Measurements from ENCODE around the gene EEF1AKMT1. TPM values are rescaled to one million over a fixed set of nuclear protein-coding genes. Genes with fewer than 3 reads are reported as not detected.

The EEF1AKMT1 gene
- total RNA-seq, 1 experiment from 2014 or later, result 6.1 TPM

- H3K9me3 ChIP-seq (ENCODE audit: control insufficient read depth, low read depth, low read length), result no peaks in the 10 kb centered on the region
- H3K23me2 ChIP-seq (ENCODE audit: insufficient read length, low read depth, low read length, poor library complexity, severe bottlenecking), result no peaks in the 10 kb centered on the region
- H3K79me2 ChIP-seq (ENCODE audit: insufficient read depth, low read length), result no peaks in the 10 kb centered on the region
- Mint-ChIP-seq H3K27ac (no peak overlapping the region), H3K9me3 (no peaks in the 10 kb centered on the region), H3K36me3 (ENCODE audit: insufficient read depth in 1 of 3, low read depth in 3 of 3) (peaks cover 0 to 17% (median 16%) of the 10 kb centered on the region in 3 experiments; a peak in 5 of 7 replicates), H3K4me1 (peaks cover 0 to 3% of the 10 kb centered on the region in 2 experiments; a peak in 1 of 4 replicates), H3K4me3 (no peak overlapping the region), H3K27me3 (ENCODE audit: low read depth) (no peaks in the 10 kb centered on the region)
- H3K56ac ChIP-seq (ENCODE audit: insufficient read length, low read depth, low read length), result no peak overlapping the region
- TF ChIP-seq CTCF (conservative IDR thresholded peaks at IDR 0.05), result no peak
- no peak overlapping the region for H2BK12ac ChIP-seq (ENCODE audit: insufficient read length, low read depth, low read length)
- H4K20me1 ChIP-seq (ENCODE audit: control insufficient read depth, insufficient read depth, insufficient read length), result no peaks in the 10 kb centered on the region
- no peak overlapping the region for H3K9ac ChIP-seq (ENCODE audit: extremely low read depth, insufficient read length, low read length)
- H4K5ac ChIP-seq (ENCODE audit: insufficient read length, low read depth, low read length), result no peak overlapping the region
- H3K14ac ChIP-seq (ENCODE audit: insufficient read depth, low read length), result no peak overlapping the region
- no peak overlapping the region for H2AFZ ChIP-seq (ENCODE audit: low read length)
- no peaks in the 10 kb centered on the region for H3K4me1 ChIP-seq (ENCODE audit: insufficient read depth, low read length)
- H4K8ac ChIP-seq (replicated peaks; ENCODE audit: insufficient read length, low read depth, low read length), result no peak overlapping the region
- H3K18ac ChIP-seq (ENCODE audit: insufficient read length, low read depth, low read length), result no peak overlapping the region
- no peak overlapping the region for H3T11ph ChIP-seq (ENCODE audit: low read length)
- WGBS (ENCODE audit: extremely low coverage, insufficient read length, low lambda C conversion rate), result no CpG with 5 or more reads among the region's 1 CpG
- H2BK120ac ChIP-seq (ENCODE audit: low read depth, low read length, poor library complexity, severe bottlenecking), result no peak overlapping the region
- no peak overlapping the region for H3K27ac ChIP-seq (ENCODE audit: insufficient read length, low read depth, low read length)
- no peak overlapping the region for H3K4me2 ChIP-seq (ENCODE audit: insufficient read depth, insufficient read length, low read length)
- no peak overlapping the region for H3K23ac ChIP-seq (ENCODE audit: insufficient read length, low read depth, low read length)
- DNase-seq, result no peak
- H3K79me1 ChIP-seq (ENCODE audit: insufficient read depth, low read depth, low read length, poor library complexity, severe bottlenecking), result no peaks in the 10 kb centered on the region
- no peak overlapping the region for H3K4ac ChIP-seq (ENCODE audit: low read depth, low read length)
- H2BK20ac ChIP-seq (ENCODE audit: low read depth, low read length, poor library complexity, severe bottlenecking), result no peak overlapping the region
- H2BK15ac ChIP-seq (ENCODE audit: low read depth, low read length), result no peak overlapping the region
- H3K27me3 ChIP-seq (ENCODE audit: insufficient read depth, low read length), result no peaks in the 10 kb centered on the region
- no peak overlapping the region for H2AK5ac ChIP-seq (ENCODE audit: insufficient read length, low read length)
- H2BK5ac ChIP-seq (ENCODE audit: insufficient read length, low read length), result no peak overlapping the region
- H4K91ac ChIP-seq (ENCODE audit: insufficient read length, low read depth, low read length), result no peak overlapping the region
Observed at GRCh38 chr13:20780317-20780716, 6.6 kb upstream of the EEF1AKMT1 start.

Measured in H9 (cell line).